HS-27A (cell line): ENCODE measurements around the gene GPR179.
"Not testable (repeated sequence)": the region's sequence is repeated elsewhere in the genome, so short reads cannot be mapped to it uniquely, and the experiment has no call there.

Experiments
- DNase-seq: peaks from one replicate; pipeline ENCODE4 v3.0.0-alpha.2; 2012; ENCODE audit warnings: low read depth, missing footprints

The GPR179 gene

DNA sequence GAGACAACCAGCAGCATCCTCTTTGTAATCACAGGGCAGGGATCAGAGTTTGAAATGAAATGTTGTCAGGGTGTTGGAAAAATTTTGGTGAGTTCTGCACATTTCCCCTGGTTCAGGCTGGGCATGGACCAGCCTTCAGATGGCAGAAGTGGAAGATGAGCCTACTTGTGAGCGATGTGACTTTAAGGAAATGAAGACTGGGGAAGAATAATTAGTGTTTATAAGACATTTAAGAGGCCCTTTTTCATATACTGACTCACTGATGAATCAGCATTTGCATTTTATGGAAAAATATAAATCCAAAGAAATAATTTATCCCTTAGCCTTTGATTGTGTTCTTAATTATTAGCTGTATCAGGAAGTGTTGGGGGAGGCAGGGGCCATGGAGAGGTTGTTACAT is 20.9 kb downstream of the GPR179 start:
- no peak for DNase-seq

DNA sequence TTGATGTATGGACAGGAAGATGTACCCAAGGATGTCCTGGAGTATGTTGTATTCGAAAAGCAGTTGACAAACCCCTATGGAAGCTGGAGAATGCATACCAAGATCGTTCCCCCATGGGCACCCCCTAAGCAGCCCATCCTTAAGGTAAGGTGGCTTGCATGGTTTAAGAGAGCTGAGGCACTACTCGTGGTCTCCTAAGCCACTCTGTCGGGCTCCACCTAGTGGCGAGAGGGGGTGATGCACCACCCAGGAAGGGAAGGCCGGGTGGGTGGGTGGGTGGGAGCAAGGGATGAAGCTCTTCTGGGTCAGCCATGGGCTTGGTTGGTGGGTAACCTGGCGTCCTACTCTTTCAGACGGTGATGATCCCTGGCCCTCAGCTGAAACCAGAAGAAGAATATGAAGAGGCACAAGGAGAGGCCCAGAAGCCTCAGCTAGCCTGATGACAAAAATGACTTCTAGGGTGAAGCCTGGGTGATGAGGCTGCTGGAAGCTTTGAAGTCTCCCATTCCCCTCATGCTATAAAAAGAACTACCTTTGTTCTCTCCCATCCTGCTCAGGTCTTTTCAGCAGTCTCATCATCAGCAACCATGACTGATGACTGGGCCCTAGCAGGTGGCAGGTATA is 21.5 kb downstream of the GPR179 start:
- DNase-seq: no peak

DNA sequence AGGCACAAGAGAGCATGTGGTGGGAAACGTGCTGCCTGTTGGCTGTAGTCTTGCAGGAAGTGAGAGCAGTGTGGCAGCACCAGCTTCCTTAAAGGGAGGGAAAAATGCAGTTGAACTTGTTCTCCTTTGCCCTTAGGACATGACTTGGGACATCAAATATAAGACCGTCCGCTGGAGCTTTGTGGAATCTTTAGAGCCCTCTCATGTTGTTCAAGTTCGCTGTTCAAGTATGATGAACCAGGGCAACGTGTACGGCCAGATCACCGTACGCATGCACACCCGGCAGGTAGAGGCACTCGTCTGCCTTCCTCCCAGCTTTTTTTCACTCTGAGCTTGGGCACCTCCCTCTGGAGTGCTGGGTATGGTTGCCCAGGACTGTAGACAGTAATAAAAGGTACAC is 23.3 kb downstream of the GPR179 start:
- DNase-seq: no peak

DNA sequence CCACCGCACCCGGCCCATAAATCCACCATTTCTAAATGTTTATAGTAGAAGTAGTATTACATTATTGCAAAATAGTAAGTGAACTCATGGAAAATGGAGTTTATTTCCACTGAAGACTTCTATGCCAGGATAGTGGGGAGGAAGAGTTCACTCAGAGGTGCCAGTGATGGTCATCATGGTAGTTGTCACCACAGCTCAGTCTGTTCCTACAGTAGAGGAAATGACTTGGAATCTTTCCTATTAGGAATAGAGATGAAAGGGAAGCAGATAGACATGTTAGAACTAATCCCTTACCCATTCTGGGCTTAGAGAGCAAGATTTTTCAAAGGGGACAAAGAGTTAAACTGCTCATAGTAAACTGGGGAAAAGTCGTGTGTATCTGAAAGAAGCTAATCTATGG is 26.7 kb downstream of the GPR179 start:
- no peak for DNase-seq

DNA sequence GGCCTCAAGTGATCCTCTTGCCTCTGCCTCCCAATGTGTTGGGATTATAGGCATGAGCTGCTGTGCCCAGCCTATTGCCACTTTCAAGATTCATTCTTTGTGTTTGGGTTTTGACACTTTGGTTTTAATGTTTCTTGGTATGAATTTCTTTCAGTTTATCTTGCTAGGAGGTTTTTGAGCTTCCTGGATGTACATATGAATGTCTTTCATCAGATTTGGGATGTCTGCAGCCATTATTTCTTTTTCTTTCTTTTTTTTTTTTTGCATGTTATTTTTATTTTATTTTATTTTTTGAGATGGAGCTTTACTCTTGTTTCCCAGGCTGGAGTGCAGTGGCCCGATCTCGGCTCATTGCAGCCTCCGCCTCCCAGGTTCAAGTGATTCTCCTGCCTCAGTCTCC is 28.3 kb downstream of the GPR179 start:
- no peak for DNase-seq

DNA sequence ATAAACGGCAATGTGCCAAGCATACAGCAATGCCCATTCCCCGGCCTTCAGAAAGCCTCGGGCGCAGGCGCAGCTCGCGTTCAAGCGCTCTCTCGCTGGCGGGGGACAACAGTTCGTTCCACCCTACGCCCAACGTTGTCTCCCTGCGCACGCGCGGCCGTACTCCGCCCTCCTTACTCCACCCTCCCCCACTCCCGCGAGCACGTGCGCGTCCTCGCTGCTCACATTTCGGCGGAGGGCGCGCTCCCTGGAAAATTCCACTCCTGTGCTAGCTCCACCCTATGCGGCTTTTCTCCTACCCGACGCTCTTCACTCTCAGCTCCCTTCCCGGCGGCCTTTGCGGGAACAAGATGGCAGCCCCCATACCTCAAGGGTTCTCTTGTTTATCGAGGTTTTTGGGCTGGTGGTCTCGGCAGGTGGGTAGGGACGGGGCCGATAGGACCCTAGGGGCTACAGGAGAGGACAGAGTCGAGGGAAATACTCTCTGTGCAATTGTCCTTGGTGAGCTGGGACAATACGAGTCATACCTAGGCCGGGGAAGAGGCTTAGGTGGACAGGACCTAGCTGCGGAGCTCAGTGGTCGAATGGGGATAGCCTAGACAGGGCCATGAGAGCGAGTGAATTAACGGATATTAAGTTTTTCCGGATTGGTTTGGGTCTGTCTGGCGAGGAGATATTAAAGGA is 46.8 kb downstream of the GPR179 start, which contains the start of gene MRPL45:
Gene MRPL45, plus strand, starts transcription at position 335 of the 684 bp plus-strand sequence. Its CDS starts 16 bp downstream, at position 351.
- DNase-seq: peak; percentile 41

DNA sequence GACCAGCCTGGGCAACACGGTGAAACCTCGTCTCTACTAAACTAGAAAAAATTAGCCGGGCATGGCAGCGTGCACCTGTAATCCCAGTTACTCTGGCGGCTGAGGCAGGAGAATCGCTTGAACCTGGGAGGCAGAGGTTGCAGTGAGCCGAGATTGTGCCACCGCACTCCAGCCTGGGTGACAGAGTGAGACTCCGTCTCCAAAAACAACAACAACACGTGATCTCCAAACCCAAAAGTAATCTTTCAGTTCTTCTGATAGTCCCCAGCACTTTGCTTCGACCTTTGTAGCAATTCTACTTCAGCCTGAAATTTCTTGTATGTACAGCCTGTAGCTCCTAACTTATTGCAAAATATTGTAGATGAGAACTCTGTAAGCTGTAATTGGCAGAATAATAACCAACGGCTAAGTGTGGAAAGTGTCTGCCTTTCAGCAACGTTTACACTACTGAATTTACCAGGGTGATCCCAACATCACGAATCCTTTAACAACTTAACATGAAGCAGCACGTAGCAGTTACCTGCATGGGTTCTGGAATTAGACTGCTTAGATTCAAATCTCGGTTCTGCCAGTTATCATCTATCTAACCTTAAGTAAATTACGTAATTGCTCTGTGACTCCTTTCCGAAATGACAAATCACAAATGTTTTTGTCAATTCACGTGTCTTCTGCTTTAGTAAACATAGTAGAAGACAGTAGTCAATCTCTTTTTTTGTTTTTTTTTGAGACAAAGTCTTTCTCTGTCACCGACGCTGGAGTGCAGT is 48.0 kb downstream of the GPR179 start:
- DNase-seq: not testable (repeated sequence)

DNA sequence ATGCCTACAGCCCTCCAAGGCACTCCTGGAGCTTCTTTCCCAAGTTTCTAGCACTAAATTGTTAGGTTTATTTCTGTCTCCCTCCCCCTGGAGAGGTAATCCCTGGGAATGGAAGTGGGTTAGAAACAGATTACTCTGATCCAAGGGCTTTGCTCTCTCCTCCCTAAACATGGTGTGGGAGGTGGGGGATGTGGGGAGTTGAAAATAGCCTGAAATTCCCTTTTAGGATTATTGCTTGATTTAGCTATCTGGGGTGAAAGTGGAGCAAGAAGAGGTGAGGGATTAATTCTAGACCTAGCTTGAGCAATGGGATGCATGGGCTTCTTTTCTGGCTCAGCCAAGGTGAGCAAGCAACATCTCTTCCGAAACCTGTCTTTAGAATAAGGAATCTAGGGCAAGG is 54.0 kb downstream of the GPR179 start:
- not testable (repeated sequence) for DNase-seq

DNA sequence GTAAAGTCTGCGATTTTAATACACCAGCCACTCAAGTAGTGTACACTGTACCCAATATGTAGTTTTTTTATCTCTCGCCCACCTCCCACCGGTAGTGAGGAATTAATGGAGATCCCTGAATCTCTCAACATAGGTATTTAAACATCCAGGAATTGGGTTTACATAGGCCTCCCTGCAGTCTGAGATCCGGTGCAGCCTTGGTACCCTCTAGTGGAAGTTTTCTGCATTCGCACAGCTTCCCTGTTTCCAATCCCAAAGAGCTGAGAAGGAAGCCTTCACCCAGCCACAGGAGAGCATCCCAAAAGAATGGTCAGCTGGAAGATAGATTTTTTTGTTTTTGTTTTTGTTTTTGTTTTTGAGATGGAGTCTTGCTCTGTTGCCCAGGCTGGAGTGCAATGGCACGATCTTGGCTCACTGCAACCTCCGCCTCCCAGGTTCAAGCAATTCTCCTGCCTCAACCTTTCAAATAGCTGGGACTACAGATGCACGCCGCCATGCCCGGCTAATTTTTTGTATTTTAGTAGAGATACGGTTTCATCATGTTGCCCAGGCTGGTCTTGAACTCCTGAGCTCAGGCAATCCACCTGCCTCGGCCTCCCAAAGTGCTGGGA is 55.4 kb downstream of the GPR179 start:
- DNase-seq: not testable (repeated sequence)

DNA sequence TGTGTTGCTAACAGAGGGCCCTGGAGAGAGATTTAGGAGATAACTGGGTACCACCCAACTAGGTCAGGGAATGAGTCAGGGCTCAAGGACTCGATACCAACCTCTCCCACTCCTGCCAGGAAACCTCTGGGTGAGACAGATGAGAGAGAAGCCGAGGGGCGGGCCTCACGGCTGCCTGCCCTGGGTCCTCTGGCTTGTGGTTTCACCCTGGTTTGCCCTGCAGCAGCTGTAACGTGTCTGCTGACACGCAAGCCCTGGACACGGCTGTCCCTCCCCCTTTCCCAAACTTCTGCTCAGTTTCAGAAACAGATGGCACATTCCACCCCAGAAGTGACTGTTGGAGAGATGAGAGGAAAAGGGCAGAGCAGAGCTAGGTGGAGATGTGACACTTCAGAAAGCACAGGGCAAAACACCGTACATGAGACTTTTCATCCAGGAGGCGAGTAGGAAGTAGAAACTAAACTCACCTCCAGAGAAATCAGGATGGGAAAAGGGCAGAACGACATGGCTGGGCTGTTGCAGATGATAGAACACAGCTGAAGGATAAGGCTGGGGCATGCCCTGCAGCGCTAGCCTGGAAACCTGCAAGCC is 57.2 kb downstream of the GPR179 start:
- DNase-seq: peak; percentile 40

DNA sequence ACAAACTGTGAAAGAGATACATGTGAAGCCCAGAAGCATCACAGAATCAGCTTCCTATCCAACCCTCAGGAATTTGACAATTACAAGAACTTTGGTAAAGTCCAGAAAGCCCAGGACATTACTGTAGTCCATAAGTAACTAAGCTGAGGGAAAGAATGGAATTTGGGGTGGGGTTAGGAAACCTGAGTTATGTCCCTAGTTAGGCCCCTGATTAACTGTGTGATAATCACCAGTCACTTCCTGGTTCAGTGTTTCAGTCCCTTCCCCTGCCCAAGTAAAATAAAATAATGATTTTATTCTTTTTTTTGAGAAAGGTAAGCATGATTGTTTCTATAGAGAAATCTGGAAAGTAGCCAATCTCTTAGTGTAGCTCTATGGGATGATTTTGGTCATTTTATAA is 57.8 kb downstream of the GPR179 start:
- not testable (repeated sequence) for DNase-seq
